SK-N-SH treated with all-trans-retinoic acid at 6 μM for 48 hours (cell line): ENCODE results near the gene NEK1.

ENCODE experiments used
- ATAC-seq: fragments of 200-7000 bp; cut with Tn5 transposase; 3 replicates; pipeline ENCODE4 v1.9.1; 2020; ENCODE audit warnings: mild to moderate bottlenecking, moderate library complexity
- BACH2 ChIP-seq: fragments of 250-450 bp; sonication (Bioruptor Pico); IDR thresholded peaks from 2 replicates; pipeline ENCODE4 v1.9.0; 2021; ENCODE audit warnings: mild to moderate bottlenecking, borderline replicate concordance
- CSDC2 ChIP-seq: fragments of 250-450 bp; sonication (Bioruptor Pico); IDR thresholded peaks from 2 replicates; pipeline ENCODE4 v1.5.0; 2020; ENCODE audit warnings: mild to moderate bottlenecking, moderate library complexity
- ESRRG ChIP-seq: fragments of 250-450 bp; sonication (Bioruptor Pico); IDR thresholded peaks from 2 replicates; pipeline ENCODE4 v1.6.1; 2021; ENCODE audit warnings: mild to moderate bottlenecking
- GLIS3 ChIP-seq: fragments of 250-450 bp; sonication (Bioruptor Pico); IDR thresholded peaks from 2 replicates; pipeline ENCODE4 v1.5.0; 2020; ENCODE audit warnings: mild to moderate bottlenecking, moderate library complexity
- ISL1 ChIP-seq: fragments of 250-450 bp; sonication (Bioruptor Pico); IDR thresholded peaks from 2 replicates; pipeline ENCODE4 v2.1.2; 2022; ENCODE audit warnings: mild to moderate bottlenecking, moderate library complexity
- OSR1 ChIP-seq: fragments of 250-450 bp; sonication (Bioruptor Pico); IDR thresholded peaks from 2 replicates; pipeline ENCODE4 v1.8.0; 2022; ENCODE audit warnings: moderate library complexity, mild to moderate bottlenecking, inconsistent platforms
- PPARA ChIP-seq: fragments of 250-450 bp; sonication (Bioruptor Pico); IDR thresholded peaks from 2 replicates; pipeline ENCODE4 v1.5.0; 2020; ENCODE audit warnings: mild to moderate bottlenecking, borderline replicate concordance
- RARB ChIP-seq: fragments of 250-450 bp; sonication (Bioruptor Pico); IDR thresholded peaks from 2 replicates; pipeline ENCODE4 v1.8.0; 2021; ENCODE audit warnings: mild to moderate bottlenecking, moderate library complexity
- SNAI2 ChIP-seq: fragments of 250-450 bp; sonication (Bioruptor Pico); IDR thresholded peaks from 2 replicates; pipeline ENCODE4 v1.5.0; 2020; ENCODE audit warnings: mild to moderate bottlenecking, moderate library complexity
- TCF4 ChIP-seq: fragments of 250-450 bp; sonication (Bioruptor Pico); IDR thresholded peaks from 2 replicates; pipeline ENCODE4 v1.8.0; 2021; ENCODE audit warnings: mild to moderate bottlenecking, moderate library complexity, borderline replicate concordance
- TOX ChIP-seq: fragments of 250-450 bp; sonication (Bioruptor Pico); IDR thresholded peaks from 2 replicates; pipeline ENCODE4 v1.8.0; 2021; ENCODE audit warnings: mild to moderate bottlenecking, moderate library complexity, borderline replicate concordance
- ZC3H10 ChIP-seq: fragments of 250-450 bp; sonication (Bioruptor Pico); IDR thresholded peaks from 2 replicates; pipeline ENCODE4 v1.5.1; 2021; ENCODE audit warnings: mild to moderate bottlenecking, moderate library complexity
- ZFP3 ChIP-seq: fragments of 250-450 bp; sonication (Bioruptor Pico); IDR thresholded peaks from 2 replicates; pipeline ENCODE4 v1.5.0; 2020; ENCODE audit warnings: mild to moderate bottlenecking, moderate library complexity
- ZFP30 ChIP-seq: fragments of 450-650 bp; formaldehyde crosslinking; IDR thresholded peaks from 2 replicates; pipeline ENCODE4 v1.5.0; 2022; ENCODE audit warnings: mild to moderate bottlenecking, moderate library complexity
- ZNF565 ChIP-seq: fragments of 450-650 bp; formaldehyde crosslinking; conservative IDR thresholded peaks from 2 replicates; pipeline ENCODE4 v1.5.0; 2020; ENCODE audit warnings: low read depth, mild to moderate bottlenecking, moderate library complexity
- ZNF70 ChIP-seq: fragments of 450-650 bp; formaldehyde crosslinking; IDR thresholded peaks from 2 replicates; pipeline ENCODE4 v1.5.0; 2020; ENCODE audit warnings: mild to moderate bottlenecking, moderate library complexity
- ZNF8 ChIP-seq: fragments of 450-650 bp; formaldehyde crosslinking; IDR thresholded peaks from 2 replicates; pipeline ENCODE4 v1.5.0; 2020; ENCODE audit warnings: mild to moderate bottlenecking, moderate library complexity
- TF ChIP-seq, protein P1 (sequence below): fragments of 250-450 bp; sonication (Bioruptor Pico); IDR thresholded peaks from 2 replicates; pipeline ENCODE4 v1.5.1; 2021; ENCODE audit warnings: mild to moderate bottlenecking, moderate library complexity
- TF ChIP-seq, protein P2 (sequence below): fragments of 250-450 bp; sonication (Bioruptor Pico); IDR thresholded peaks from 2 replicates; pipeline ENCODE4 v1.8.0; 2020; ENCODE audit warnings: mild to moderate bottlenecking, moderate library complexity, borderline replicate concordance
- TF ChIP-seq, protein P3 (sequence below): fragments of 250-450 bp; sonication (Bioruptor Pico); IDR thresholded peaks from 2 replicates; pipeline ENCODE4 v1.8.0; 2021; ENCODE audit warnings: low read depth, mild to moderate bottlenecking, moderate library complexity, borderline replicate concordance
- TF ChIP-seq, protein P4 (sequence below): fragments of 250-450 bp; sonication (Bioruptor Pico); IDR thresholded peaks from 2 replicates; pipeline ENCODE4 v1.5.1; 2020; ENCODE audit warnings: low read depth, mild to moderate bottlenecking, moderate library complexity
- TF ChIP-seq, protein P5 (sequence below): fragments of 250-450 bp; sonication (Bioruptor Pico); IDR thresholded peaks from 2 replicates; pipeline ENCODE4 v1.5.0; 2020; ENCODE audit warnings: mild to moderate bottlenecking, moderate library complexity

NEK1 gene

DNA sequence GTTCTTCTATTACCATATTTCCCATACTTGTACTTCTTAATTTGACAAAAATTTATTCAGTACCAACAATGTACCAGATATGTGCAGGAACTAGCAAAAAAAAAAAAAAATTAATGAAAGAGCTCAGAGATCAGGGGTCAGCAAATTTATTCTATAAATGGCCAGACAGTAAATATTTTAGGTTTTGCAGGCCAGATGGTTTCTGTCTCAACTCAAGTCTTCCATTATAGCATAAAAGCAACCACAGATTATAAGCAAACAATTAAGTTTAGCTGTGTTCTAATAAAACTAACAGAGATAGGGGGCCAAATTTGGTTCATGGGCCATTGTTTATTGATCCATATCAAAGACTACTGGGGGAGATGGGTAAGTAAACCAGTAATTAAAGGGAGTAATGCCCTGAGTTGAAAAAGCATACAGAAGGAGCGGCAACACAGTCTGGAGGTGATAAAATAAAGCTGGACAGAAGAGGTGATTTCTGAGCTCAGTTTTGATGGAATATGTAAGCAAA is 19.3 kb downstream of the NEK1 start:
- ATAC-seq = no peak
- no peak for TF ChIP-seq OSR1 (CRISPR knock-in tag)
- TF ChIP-seq, protein P1, sequence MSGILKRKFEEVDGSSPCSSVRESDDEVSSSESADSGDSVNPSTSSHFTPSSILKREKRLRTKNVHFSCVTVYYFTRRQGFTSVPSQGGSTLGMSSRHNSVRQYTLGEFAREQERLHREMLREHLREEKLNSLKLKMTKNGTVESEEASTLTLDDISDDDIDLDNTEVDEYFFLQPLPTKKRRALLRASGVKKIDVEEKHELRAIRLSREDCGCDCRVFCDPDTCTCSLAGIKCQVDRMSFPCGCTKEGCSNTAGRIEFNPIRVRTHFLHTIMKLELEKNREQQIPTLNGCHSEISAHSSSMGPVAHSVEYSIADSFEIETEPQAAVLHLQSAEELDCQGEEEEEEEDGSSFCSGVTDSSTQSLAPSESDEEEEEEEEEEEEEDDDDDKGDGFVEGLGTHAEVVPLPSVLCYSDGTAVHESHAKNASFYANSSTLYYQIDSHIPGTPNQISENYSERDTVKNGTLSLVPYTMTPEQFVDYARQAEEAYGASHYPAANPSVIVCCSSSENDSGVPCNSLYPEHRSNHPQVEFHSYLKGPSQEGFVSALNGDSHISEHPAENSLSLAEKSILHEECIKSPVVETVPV = no peak

DNA sequence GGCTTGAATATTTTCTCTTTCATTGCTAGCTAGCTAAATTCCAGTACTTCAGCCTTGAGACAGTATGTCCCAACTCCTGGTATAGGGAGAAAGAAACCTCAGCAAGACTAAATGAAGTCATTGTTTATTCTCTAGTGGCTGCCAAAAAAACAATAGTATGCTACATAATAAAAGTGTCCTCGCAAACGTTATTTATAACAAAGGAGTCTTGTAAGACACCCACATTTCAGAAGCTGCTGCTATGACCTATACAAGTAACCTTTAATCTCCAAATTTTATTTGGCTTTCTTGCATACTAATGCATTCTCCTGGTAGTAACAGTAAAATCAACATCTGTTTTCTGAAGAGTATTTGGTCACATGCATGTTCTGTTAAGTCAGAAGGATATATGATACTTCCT is 28.8 kb downstream of the NEK1 start:
- ATAC-seq = no peak
- TF ChIP-seq ZNF8 (no peak), RARB (no peak), PPARA (CRISPR knock-in tag) (no peak), ESRRG (CRISPR knock-in tag) (no peak), TOX (CRISPR knock-in tag) (no peak)
- TF ChIP-seq, protein P2, sequence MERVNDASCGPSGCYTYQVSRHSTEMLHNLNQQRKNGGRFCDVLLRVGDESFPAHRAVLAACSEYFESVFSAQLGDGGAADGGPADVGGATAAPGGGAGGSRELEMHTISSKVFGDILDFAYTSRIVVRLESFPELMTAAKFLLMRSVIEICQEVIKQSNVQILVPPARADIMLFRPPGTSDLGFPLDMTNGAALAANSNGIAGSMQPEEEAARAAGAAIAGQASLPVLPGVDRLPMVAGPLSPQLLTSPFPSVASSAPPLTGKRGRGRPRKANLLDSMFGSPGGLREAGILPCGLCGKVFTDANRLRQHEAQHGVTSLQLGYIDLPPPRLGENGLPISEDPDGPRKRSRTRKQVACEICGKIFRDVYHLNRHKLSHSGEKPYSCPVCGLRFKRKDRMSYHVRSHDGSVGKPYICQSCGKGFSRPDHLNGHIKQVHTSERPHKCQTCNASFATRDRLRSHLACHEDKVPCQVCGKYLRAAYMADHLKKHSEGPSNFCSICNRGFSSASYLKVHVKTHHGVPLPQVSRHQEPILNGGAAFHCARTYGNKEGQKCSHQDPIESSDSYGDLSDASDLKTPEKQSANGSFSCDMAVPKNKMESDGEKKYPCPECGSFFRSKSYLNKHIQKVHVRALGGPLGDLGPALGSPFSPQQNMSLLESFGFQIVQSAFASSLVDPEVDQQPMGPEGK (CRISPR knock-in tag) = no peak

DNA sequence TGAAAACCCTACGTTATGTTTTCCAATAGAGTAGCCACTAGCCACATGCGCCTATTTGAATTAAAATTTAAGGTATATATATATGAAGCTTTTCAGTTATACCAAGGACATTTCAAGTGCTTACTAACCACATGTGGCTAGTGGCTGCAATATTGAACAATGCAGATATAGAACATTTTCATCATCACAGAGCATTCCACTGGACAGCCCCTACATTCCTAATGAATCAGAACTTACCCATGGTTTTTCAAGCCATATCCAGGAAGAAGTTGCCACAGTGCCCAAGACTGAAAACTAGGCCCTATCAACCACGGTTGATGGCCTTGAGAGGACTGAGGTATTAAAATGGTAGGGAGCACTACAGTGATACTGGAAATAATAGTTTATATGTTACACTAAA is 29.7 kb downstream of the NEK1 start:
- no peak for ATAC-seq
- no peak for TF ChIP-seq GLIS3 (CRISPR knock-in tag)
- TF ChIP-seq, protein P2 (CRISPR knock-in tag) = no peak
- no peak for TF ChIP-seq ISL1 (CRISPR knock-in tag)
- TF ChIP-seq ZFP30 = no peak
- TF ChIP-seq TCF4 = no peak
- no peak for TF ChIP-seq SNAI2
- TF ChIP-seq BACH2 (CRISPR knock-in tag) = no peak
- TF ChIP-seq, protein P3, sequence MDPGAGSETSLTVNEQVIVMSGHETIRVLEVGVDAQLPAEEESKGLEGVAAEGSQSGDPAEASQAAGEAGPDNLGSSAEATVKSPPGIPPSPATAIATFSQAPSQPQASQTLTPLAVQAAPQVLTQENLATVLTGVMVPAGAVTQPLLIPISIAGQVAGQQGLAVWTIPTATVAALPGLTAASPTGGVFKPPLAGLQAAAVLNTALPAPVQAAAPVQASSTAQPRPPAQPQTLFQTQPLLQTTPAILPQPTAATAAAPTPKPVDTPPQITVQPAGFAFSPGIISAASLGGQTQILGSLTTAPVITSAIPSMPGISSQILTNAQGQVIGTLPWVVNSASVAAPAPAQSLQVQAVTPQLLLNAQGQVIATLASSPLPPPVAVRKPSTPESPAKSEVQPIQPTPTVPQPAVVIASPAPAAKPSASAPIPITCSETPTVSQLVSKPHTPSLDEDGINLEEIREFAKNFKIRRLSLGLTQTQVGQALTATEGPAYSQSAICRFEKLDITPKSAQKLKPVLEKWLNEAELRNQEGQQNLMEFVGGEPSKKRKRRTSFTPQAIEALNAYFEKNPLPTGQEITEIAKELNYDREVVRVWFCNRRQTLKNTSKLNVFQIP = no peak
- TF ChIP-seq ZNF565 = no peak
- TF ChIP-seq PPARA (CRISPR knock-in tag) = no peak
- TF ChIP-seq, protein P4, sequence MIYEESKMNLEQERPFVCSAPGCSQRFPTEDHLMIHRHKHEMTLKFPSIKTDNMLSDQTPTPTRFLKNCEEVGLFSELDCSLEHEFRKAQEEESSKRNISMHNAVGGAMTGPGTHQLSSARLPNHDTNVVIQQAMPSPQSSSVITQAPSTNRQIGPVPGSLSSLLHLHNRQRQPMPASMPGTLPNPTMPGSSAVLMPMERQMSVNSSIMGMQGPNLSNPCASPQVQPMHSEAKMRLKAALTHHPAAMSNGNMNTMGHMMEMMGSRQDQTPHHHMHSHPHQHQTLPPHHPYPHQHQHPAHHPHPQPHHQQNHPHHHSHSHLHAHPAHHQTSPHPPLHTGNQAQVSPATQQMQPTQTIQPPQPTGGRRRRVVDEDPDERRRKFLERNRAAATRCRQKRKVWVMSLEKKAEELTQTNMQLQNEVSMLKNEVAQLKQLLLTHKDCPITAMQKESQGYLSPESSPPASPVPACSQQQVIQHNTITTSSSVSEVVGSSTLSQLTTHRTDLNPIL (CRISPR knock-in tag) = no peak

DNA sequence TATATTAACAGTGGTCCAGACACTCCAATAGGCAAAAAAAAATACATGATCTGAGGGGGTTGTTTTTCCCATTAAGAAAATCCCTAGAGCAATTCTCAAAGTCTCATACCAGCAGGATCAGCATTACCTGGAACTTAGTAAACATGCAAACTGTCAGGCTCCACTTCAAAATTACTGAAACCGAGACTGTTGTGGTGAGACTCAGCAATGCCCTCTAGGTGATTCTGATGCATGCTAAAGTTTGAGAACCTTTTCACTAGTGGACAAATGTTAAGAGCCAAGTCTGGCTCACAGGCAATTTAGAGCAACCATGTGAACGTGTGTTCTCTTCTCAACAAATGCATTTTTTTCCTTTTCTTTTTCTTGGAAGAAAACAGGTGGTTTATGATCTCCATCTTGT is 30.2 kb downstream of the NEK1 start:
- no peak for ATAC-seq
- no peak for TF ChIP-seq TCF4
- TF ChIP-seq SNAI2 = no peak
- TF ChIP-seq, protein P1 = no peak
- TF ChIP-seq, protein P2 (CRISPR knock-in tag) = no peak
- no peak for TF ChIP-seq ESRRG (CRISPR knock-in tag)
- TF ChIP-seq ZNF565 = no peak
- TF ChIP-seq TOX (CRISPR knock-in tag) = no peak
- no peak for TF ChIP-seq ISL1 (CRISPR knock-in tag)
- TF ChIP-seq ZFP30 = no peak
- TF ChIP-seq CSDC2 (CRISPR knock-in tag) = no peak
- no peak for TF ChIP-seq ZC3H10 (CRISPR knock-in tag)
- TF ChIP-seq, protein P5, sequence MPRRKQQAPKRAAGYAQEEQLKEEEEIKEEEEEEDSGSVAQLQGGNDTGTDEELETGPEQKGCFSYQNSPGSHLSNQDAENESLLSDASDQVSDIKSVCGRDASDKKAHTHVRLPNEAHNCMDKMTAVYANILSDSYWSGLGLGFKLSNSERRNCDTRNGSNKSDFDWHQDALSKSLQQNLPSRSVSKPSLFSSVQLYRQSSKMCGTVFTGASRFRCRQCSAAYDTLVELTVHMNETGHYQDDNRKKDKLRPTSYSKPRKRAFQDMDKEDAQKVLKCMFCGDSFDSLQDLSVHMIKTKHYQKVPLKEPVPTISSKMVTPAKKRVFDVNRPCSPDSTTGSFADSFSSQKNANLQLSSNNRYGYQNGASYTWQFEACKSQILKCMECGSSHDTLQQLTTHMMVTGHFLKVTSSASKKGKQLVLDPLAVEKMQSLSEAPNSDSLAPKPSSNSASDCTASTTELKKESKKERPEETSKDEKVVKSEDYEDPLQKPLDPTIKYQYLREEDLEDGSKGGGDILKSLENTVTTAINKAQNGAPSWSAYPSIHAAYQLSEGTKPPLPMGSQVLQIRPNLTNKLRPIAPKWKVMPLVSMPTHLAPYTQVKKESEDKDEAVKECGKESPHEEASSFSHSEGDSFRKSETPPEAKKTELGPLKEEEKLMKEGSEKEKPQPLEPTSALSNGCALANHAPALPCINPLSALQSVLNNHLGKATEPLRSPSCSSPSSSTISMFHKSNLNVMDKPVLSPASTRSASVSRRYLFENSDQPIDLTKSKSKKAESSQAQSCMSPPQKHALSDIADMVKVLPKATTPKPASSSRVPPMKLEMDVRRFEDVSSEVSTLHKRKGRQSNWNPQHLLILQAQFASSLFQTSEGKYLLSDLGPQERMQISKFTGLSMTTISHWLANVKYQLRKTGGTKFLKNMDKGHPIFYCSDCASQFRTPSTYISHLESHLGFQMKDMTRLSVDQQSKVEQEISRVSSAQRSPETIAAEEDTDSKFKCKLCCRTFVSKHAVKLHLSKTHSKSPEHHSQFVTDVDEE = no peak
- TF ChIP-seq ZNF8 = no peak
- TF ChIP-seq ZFP3 (CRISPR knock-in tag) = no peak
- TF ChIP-seq ZNF70 (CRISPR knock-in tag) = no peak
- TF ChIP-seq PPARA (CRISPR knock-in tag) = no peak
- TF ChIP-seq GLIS3 (CRISPR knock-in tag) = no peak
